Activated CD4-positive, alpha-beta T cell treated with anti-CD3 and anti-CD28 coated beads, Interleukin-2, Interleukin-6, amounts not matched to agents 100 ng/mL and 50 ng/mL, durations not matched to agents 16 hours and 8 hours (primary cell): ENCODE data around the gene CFAP54.
"Not testable (repeated sequence)": the region's sequence is repeated elsewhere in the genome, so short reads cannot be mapped to it uniquely, and the experiment has no call there.

Source experiments
- DNase-seq: peaks from one replicate; pipeline ENCODE4 v3.0.0-alpha.2; 2020

CFAP54 gene, protein sequence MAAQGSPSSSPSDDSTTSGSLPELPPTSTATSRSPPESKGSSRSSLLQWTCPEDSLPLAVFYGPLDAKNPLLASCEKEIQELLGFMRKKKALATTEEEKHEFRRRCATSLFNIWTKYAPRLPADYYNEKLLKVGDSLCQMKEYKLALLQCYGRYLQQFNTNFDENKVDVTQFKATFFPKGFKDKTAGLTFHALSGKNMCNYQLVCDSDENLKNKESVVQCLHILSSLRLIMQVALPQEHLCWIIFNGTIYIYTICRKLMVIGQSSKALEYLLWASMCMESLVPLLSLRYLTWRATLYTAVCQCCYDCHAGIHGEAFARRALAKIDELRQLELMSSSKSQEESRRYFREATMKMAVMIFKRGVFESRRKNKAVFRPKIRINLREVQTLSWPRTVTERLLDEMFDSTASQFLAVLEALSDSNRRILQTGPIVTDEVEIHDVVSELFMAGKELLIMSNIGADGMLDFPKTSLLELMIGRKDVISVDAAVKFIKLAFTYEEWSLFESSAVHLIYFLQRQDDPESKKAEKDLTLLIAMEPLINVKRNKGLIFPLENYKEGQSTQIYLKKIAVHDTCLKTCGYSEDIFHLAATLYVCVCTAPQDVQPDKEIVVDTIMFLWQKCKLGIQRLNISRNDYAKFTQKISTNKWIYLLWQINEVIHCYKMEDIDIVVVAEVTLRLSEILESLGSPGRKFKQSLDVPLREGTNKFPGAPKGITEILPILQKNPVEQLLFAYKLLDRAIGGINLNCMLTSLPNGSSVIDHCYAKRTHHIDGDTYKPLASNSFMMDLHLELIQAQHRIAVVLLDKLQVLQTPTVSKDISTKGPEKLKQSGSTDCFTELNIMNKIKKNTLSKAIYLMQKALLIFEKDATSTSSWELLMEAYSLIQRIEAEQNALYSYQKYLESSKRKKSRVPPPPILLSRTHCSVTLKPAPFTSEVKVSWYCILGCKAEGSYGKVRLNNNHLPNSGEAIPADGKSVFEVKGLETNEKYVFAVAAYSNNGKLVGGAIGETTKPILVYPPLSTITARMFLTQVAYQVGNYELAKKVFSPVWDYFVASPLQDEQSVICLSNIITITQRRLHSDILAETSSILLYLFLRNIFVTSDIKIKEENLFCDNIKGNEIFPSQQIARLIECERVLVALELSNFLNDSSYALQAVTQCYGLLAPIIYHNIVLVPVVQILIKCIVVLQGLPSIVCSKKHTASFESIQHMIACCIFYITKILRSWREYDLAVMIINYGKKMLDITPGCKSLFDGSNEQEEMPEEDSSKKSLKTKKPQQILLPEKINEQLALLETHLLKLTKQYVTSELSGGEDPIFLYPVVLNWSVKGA (N-terminal part only)

DNA sequence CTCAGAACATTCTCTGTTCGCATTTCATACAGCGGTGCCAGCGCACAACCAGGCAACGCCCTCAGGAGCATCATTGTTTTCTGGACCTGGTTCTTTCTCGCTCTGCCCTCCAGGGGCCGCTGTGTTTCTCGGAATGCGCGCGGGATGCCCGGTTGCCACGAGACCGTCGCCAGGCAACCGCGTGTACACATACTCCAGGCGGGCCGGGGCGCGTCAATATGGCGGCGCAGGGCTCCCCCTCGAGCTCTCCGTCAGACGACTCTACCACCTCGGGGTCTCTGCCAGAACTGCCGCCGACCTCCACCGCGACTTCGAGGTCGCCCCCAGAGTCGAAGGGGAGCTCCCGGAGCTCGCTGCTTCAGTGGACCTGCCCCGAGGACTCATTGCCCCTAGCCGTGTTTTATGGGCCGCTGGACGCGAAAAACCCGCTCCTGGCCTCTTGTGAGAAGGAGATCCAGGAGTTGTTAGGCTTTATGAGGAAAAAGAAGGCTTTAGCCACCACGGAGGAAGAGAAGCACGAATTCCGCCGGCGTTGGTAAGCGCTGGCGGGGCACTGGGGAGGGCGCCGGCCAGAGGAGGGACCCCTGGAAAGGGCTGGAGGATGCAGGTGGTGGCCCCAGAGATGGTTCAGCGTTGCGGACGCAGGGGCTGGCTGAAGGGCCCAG is at the start of gene CFAP54:
TSS of gene CFAP54 (plus strand) at position 186 of the 665 bp plus-strand sequence. CDS start at position 219, 33 bp downstream.
- peak; percentile 96 for DNase-seq

DNA sequence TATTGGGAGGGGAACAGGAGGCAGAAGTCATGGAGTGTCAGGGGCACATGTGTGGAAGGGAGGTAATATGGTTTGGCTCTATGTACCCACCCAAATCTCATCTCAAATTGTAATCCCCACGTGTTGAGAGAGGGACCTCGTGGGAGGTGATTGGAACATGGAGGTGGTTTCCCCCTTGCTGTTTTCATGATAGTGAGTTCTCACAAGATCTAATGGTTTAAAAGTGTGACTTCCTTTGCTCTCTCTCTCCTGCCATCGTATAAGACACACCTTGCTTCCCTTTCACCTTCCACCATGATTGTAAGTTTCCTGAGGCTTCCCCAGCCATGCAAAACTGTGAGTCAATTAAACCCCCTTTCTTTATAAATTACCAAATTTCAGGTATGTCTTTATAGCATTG is 47.6 kb upstream of the CFAP54 start:
- DNase-seq = no peak

- DNase-seq = no peak
These were observed 46.5 kb upstream of the CFAP54 start for GRCh38 chr12:96442906-96443305.

GRCh38 chr12:96444399-96444798 is 45.0 kb upstream of the CFAP54 start:
- DNase-seq = no peak

DNA sequence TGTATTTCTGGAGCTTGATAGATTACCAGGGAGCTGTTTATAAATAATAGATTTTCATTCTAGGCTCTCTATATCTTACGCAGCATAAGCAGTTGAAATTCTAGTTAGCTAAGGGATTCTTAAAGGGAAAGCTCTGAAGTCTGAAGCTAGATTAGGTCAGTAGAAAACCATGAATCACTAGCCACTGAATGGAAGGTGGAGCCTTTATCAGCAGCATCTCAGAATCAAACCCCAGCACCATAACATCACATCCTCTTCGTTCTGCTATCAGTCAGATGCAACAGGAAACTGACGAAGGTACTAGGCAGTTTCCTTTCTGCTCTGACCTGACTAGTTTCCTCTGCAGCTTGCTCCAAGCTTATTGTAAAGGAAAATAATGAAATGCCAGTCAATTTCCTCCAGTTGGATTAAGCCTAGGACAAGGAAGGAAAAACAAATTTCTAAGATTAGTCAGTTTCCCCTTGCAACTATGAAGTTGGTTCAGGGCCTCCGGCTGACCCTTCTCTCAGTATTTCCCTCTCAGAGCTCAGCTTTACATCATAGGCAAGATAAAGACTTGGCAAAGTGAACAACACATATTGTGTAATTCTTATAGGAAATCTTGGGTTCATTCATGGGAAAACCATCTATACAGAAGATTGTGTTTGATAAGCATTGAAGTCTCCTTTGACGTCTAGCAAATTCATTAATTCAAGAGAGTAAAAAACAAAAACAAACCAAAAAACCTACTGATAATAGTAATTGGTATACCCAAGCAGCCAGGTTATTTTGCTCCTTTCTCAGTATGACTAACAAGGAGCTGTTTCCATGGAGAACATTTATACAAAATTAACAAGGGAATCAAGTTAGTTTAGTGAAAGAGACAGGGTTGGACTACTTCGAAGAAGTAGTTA is 43.4 kb upstream of the CFAP54 start:
- DNase-seq = peak; percentile 90

GRCh38 chr12:96447256-96447655 is 42.1 kb upstream of the CFAP54 start:
- DNase-seq = no peak

DNA sequence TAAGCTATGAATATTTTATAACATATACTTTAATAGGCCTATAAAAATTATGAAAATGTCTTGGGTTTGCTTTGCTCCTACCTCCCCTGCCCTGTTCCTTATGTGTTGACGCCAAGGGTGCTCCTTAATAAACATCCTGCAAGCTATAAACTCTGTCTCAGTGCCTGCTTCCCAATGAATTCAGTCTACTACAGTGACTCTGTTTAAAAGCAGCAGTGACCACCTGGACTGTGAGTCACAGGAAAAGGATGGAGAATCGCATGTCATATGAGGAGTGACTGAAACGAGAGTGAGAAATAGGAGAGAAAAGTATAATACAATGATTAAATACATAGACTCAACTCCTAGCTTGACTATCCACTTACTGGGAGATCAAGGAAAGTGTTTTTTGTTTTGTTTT is 41.1 kb upstream of the CFAP54 start:
- no peak for DNase-seq

DNA sequence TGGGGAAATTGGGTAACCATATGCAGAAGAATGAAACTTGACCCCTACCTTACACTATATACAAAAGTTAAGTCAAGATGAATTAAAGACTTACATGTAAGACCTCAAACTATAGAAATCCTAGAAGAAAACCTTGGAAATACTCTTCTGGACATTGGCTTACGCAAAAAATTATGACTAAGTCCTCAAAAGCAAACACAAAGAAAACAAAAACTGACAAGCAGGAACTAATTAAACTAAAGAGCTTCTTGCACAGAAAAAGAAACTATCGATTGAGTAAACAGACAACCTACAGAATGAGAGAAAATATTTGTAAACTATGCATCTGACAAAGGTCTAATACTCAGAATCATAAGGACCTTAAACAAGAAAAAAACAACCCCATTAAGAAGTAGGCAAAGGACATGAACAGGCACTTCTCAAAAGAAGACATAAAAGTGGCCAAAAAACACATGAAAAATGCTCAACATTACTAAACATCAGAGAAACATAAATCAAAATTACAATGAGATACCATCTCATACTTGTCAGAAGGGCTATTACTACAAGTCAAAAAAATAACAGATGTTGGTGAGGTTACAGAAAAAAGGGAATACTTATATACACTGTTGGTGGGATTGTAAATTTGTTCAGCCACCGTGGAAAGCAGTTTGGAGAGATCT is 37.0 kb upstream of the CFAP54 start:
- DNase-seq = no peak

DNA sequence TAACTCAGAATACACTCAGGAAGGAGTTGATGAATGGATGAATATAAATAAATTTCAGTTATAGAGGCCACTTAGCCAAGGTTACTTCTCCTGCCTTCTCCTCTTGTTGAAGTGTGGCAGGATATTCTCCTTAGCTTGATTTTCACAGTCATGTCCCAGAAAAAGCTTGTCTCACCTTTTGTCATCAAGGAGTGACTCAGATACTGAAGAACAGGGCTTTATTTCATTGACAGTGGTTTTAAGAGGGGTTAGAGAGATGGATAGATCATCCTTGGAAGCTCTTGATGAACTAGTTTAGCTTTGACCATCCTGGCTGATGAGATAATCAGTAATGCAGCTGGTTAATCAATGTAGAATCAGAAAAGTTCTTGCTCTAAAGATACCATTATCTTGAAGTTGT is 35.0 kb upstream of the CFAP54 start:
- no peak for DNase-seq

DNA sequence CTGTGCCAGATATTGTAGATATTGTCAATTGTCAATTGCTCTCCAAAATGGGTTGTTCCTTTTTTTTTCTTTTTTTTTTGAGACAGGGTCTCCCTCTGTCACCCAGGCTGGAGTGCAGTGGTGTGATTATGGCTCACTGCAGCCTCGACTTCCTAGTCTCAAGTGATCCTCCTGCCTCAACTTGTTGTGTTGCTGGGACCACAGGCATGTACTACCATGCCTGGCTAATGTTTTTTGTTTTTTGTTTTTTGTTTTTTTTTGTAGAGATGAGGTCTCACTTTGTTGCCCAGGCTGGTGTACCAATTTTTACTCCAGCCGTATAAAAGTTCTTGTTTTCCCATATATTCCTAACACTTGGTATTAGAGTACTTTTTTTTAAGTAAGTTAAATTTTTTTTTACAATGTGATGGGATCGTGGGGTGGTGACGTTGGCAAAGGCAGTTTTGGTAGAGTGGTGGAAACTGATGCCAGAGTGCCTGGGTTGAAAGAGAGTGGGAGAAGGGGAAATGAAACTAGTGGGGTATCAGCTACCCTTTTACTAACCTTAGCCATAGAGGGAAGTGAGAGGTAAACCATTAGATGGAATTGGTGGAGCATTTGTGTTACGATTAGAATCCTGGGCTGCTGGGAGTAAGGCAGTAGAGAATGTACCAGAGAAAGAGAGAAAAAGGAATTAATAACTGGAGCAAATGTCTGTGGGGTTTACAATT is 33.0 kb upstream of the CFAP54 start:
- no peak for DNase-seq

GRCh38 chr12:96457191-96457930 is 32.0 kb upstream of the CFAP54 start:
- no peak for DNase-seq

DNA sequence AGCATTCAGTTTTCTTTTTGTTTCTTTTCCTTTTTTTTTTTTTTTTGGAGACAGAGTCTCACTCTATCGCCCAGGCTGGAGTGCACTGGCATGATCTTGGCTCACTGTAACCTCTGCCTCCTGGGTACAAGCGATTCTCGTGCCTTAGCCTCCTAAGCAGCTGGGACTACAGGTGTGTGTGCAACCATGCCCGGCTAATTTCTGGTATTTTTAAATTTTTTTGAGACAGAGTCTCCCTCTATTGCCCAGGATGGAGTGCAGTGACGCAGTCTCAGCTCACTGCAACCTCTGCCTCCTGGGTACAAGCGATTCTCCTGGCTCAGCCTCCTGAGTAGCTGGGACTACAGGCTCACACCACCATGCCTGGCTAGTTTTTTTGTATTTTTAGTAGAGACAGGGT is 30.1 kb upstream of the CFAP54 start:
- DNase-seq = not testable (repeated sequence)

DNA sequence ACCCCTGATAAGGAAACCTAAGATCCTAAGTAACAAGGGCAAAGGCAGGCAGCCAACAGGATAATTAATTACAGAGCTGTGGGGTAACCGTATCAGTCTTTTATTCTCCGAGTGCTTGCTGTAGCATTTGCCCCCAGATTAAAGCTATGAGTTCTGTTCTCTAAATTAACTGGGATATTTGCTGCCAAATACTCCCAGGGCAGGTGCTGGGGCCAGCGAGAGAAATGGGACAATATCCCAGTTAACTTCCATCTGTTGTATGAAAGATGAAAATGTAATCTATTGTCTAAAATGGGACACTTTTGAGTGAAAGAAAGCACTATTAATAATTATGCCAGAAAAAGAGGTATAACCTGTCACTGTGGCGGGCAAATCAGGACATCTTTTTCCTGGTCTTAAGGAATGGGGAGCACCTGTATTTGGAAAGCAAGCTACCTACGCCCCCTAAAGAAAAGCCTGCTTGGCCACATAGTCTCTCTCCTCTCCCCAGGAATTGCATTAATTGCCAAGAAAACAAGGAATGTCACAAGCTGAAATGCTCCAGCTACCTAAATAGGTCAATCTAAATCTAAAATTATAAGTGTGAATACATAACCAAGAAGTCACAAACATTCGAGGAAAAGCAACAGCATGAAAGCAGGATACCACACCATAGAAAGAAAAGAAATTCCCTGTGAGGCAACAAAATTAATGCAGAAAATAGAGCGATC is 26.7 kb upstream of the CFAP54 start:
- no peak for DNase-seq

- no peak for DNase-seq
These were observed 23.5 kb upstream of the CFAP54 start for GRCh38 chr12:96465896-96466295.

DNA sequence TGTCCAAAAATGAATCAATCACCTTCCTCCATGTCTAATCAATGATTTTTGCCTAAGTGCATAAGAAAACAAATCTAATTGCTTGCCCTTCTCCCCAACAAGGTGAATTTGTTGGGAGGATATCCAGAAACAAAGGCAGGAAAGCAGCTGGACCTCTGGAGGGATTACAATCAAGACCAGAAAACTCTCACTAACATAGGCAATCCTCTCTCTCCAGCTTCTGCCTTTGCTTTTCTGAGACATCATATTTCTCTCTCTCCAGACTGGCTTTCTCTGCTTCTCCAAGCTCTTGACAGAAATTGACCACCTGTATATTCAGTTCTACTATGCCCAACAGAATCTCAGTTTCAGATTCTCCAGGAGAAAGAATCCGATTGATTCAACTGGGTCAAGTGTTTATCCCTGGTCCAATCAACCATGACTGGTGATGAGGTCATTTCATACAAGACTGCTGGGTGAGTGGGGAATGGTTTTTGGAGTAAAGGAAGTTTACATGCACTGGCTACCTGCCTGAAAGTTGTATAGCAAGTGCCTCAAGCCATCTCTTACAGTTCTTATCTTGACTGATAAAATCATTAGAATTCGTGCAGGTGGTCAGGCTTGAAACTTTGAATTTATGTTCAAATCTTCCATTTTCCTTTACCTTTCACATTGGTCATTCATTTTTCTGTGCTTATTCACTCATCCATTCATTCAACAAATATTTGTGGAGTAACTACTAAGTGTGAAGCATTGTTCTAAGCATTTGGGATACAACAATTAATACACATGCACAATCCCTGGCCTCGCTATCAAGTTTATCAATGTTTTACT is 22.2 kb upstream of the CFAP54 start:
- no peak for DNase-seq

DNA sequence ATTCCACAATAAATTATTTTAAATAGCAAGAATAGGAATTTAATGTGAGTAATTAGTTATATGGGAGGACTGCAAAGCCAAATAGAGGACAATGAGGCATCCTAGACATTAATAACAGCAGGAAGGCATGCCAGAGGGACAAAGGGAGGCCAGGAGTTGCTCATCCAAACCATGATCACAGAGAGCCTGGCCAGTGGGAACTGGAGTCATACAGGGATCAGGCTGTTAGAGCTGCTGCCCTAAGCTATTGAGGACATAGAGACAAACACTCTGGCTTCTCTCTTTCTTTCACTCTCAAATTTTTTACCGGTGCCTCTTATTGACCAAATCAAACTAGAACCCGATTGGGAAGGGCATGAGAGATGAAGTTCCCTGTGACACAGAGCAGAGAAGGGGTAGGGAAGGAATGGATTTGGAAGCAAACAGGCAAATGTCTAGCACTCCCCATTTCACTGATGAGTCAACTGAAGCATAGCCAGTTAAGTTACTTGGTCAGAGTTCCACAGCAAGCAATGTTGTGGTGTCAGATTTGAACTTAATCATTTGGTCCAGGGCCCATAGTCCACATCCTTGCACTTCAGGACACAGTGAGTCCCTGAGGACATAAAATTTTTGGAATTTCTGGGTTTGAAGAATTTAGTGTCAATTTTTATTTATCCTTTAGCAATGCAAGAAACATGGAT is 17.9 kb upstream of the CFAP54 start:
- no peak for DNase-seq

GRCh38 chr12:96472384-96472783 is 17.0 kb upstream of the CFAP54 start:
- no peak for DNase-seq
